ENCODE measurements around the gene PCBD2. TPM values are rescaled to one million over a fixed set of nuclear protein-coding genes. Genes with fewer than 3 reads are reported as not detected.

Gene PCBD2
- total RNA-seq, 1 donor from 2014 or later = 18.8 TPM

DNA sequence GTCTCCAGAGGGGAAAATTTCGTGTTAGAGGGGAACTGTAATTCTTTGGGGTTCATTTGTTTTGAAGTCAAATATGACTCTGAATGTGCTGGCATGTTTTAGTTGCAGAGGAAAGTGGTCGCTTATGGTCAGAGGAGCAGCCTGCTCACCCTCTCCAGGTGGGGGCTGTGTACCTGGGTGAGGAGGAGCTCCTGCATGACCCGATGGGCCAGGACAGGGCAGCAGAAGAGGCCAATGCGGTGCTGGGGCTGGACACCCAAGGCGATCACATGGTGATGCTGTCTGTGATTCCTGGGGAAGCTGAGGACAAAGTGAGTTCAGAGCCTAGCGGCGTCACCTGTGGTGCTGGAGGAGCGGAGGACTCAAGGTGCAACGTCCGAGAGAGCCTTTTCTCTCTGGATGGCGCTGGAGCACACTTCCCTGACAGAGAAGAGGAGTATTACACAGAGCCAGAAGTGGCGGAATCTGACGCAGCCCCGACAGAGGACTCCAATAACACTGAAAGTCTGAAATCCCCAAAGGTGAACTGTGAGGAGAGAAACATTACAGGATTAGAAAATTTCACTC, 17.3 kb upstream of the PCBD2 start:
- DNase-seq (ENCODE audit: low spot score, unreplicated experiment) = no peak
- H3K4me1 Mint-ChIP-seq (ENCODE audit: low read depth) = no peaks in the 10 kb centered on the region
- H3K36me3 Mint-ChIP-seq (ENCODE audit: insufficient read depth) = peaks cover 27% of the 10 kb centered on the region

DNA sequence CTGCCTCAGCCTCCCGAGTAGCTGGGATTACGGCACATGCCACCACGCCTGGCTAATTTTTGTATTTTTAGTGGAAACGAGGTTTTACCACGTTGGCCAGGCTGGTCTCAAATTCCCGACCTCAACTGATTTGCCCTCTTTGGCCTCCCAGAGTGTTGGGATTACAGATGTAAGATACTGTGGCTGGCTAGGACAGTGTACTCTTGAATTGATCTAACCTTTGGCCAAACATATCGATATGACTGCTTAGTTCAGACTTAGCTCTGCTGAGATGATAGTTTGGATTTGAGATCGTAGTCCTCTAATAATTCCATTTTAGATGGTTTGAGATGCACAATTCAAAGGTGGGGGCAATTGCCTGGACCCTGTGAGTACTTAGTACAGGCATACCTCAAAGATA, 15.6 kb upstream of the PCBD2 start:
- Mint-ChIP-seq H3K4me1 (ENCODE audit: low read depth) (no peaks in the 10 kb centered on the region), H3K27me3 (no peaks in the 10 kb centered on the region), H3K27ac (no peak overlapping the region), H3K4me3 (ENCODE audit: low read depth) (no peak overlapping the region), H3K36me3 (ENCODE audit: insufficient read depth) (peaks cover 29% of the 10 kb centered on the region), H3K9me3 (ENCODE audit: low read depth) (peaks cover 4% of the 10 kb centered on the region)
- no peak for DNase-seq (ENCODE audit: low spot score, unreplicated experiment)
- TF ChIP-seq, protein P1, sequence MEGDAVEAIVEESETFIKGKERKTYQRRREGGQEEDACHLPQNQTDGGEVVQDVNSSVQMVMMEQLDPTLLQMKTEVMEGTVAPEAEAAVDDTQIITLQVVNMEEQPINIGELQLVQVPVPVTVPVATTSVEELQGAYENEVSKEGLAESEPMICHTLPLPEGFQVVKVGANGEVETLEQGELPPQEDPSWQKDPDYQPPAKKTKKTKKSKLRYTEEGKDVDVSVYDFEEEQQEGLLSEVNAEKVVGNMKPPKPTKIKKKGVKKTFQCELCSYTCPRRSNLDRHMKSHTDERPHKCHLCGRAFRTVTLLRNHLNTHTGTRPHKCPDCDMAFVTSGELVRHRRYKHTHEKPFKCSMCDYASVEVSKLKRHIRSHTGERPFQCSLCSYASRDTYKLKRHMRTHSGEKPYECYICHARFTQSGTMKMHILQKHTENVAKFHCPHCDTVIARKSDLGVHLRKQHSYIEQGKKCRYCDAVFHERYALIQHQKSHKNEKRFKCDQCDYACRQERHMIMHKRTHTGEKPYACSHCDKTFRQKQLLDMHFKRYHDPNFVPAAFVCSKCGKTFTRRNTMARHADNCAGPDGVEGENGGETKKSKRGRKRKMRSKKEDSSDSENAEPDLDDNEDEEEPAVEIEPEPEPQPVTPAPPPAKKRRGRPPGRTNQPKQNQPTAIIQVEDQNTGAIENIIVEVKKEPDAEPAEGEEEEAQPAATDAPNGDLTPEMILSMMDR (IDR thresholded peaks at IDR 0.05; ENCODE audit: unreplicated experiment) = no peak

More for the DNA sequence above, 17.3 kb upstream of the PCBD2 start:
- no peak overlapping the region for H3K27ac Mint-ChIP-seq
- H3K9me3 Mint-ChIP-seq (ENCODE audit: low read depth) = peaks cover 4% of the 10 kb centered on the region
- no peak overlapping the region for H3K4me3 Mint-ChIP-seq (ENCODE audit: low read depth)
- TF ChIP-seq, protein P1 (IDR thresholded peaks at IDR 0.05; ENCODE audit: unreplicated experiment) = no peak
- no peaks in the 10 kb centered on the region for H3K27me3 Mint-ChIP-seq

DNA sequence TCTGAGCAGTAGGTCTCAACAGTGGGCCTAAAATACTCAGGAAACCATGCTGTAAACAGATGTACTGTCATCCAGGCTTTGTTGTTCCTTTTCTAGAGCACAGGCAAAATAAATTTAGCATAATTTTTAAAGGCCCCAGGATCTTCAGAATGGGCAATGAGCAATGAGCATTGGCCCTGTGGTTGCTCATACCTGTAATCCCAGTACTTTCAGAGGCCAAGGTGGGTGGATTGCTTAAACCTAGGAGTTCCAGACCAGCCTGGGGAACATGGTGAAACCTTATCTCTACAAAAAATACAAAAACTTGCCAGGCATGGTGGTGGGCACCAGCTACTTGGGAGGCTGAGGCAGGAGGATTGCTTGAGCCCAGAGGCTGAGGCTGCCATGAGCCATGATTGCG, 13.5 kb upstream of the PCBD2 start:
- H3K4me3 Mint-ChIP-seq (ENCODE audit: low read depth) = no peak overlapping the region
- no peaks in the 10 kb centered on the region for H3K4me1 Mint-ChIP-seq (ENCODE audit: low read depth)
- no peak for DNase-seq (ENCODE audit: low spot score, unreplicated experiment)
- peaks cover 29% of the 10 kb centered on the region for H3K36me3 Mint-ChIP-seq (ENCODE audit: insufficient read depth)
- H3K9me3 Mint-ChIP-seq (ENCODE audit: low read depth) = peaks cover 4% of the 10 kb centered on the region
- TF ChIP-seq, protein P1 (IDR thresholded peaks at IDR 0.05; ENCODE audit: unreplicated experiment) = no peak
- H3K27me3 Mint-ChIP-seq = no peaks in the 10 kb centered on the region
- H3K27ac Mint-ChIP-seq = no peak overlapping the region

DNA sequence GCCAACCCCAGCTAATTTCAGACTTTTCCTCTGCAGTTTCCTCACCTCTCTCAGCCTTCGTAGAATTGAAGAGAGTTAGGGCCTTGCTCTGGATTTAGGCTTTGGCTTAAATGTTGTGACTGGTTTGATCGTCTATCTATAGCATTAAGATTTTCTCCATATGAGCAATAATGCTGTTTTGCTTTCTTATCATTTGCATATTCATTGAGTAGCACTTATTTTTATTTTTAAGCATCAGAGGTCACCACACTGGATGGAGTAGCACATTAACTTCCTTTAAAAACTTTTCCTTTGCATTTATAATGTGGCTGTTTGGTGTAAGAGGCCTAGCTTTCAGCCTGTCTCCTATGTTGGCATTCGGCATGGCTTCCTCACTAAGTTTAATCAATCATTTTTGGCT, 12.6 kb upstream of the PCBD2 start:
- Mint-ChIP-seq H3K27me3 (no peaks in the 10 kb centered on the region), H3K36me3 (ENCODE audit: insufficient read depth) (peaks cover 29% of the 10 kb centered on the region), H3K27ac (no peak overlapping the region), H3K9me3 (ENCODE audit: low read depth) (peaks cover 4% of the 10 kb centered on the region), H3K4me3 (ENCODE audit: low read depth) (no peak overlapping the region), H3K4me1 (ENCODE audit: low read depth) (no peaks in the 10 kb centered on the region)
- TF ChIP-seq, protein P1 (IDR thresholded peaks at IDR 0.05; ENCODE audit: unreplicated experiment) = no peak
- no peak for DNase-seq (ENCODE audit: low spot score, unreplicated experiment)

DNA sequence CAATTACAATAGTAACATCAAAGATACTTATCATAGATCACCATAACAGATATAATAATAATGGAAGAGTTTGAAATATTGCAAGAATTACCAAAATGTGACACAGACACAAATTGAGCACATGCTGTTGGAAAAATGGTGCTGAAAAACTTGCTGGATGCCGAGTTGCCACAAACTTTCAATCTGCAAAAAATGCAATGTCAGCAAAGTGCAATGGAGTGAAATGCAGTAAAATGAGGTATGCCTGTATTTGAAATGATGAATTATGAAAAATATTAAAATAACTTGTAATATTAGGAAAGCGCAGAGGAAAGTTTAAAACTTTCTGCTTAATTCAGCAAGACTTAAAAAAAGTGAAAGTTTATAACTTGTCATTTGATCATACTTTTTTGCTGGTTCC, 12.0 kb upstream of the PCBD2 start:
- TF ChIP-seq, protein P1 (IDR thresholded peaks at IDR 0.05; ENCODE audit: unreplicated experiment) = no peak
- peaks cover 4% of the 10 kb centered on the region for H3K9me3 Mint-ChIP-seq (ENCODE audit: low read depth)
- no peak for DNase-seq (ENCODE audit: low spot score, unreplicated experiment)
- H3K27ac Mint-ChIP-seq = no peak overlapping the region
- no peak overlapping the region for H3K4me3 Mint-ChIP-seq (ENCODE audit: low read depth)
- no peaks in the 10 kb centered on the region for H3K4me1 Mint-ChIP-seq (ENCODE audit: low read depth)
- H3K27me3 Mint-ChIP-seq = no peaks in the 10 kb centered on the region
- H3K36me3 Mint-ChIP-seq (ENCODE audit: insufficient read depth) = peaks cover 29% of the 10 kb centered on the region

All from progenitor cell of endocrine pancreas (in vitro differentiated cells).